HAP-1 (cell line): ENCODE data around the gene PML.
"Not testable (repeated sequence)": the region's sequence is repeated elsewhere in the genome, so short reads cannot be mapped to it uniquely, and the experiment has no call there.

ENCODE experiments used
- DNase-seq, 2 experiments: peaks; one replicate each; pipeline ENCODE4 v3.0.0-alpha.2; 2016 to 2020; ENCODE audit warnings: low spot score in 2 of 2
- H3K27me3 ChIP-seq: fragments of 250-450 bp; sonication (Bioruptor Pico); 2 replicates; pipeline ENCODE4 v1.5.1; 2020; ENCODE audit warnings: low read depth, mild to moderate bottlenecking, moderate library complexity
- H3K36me3 ChIP-seq: fragments of 250-450 bp; sonication (Bioruptor Pico); replicated peaks from 2 replicates; pipeline ENCODE4 v1.5.1; 2020; ENCODE audit warnings: mild to moderate bottlenecking
- H3K4me1 ChIP-seq: fragments of 250-450 bp; sonication (Bioruptor Pico); 2 replicates; pipeline ENCODE4 v1.5.1; 2020; ENCODE audit warnings: mild to moderate bottlenecking
- H3K4me3 ChIP-seq: fragments of 250-450 bp; sonication (Bioruptor Pico); 2 replicates; pipeline ENCODE4 v1.5.1; 2020; ENCODE audit warnings: mild to moderate bottlenecking, moderate library complexity
- H3K9me3 ChIP-seq: fragments of 250-450 bp; sonication (Bioruptor Pico); 2 replicates; pipeline ENCODE4 v1.5.1; 2020; ENCODE audit warnings: mild to moderate bottlenecking, moderate library complexity
- in situ Hi-C: fragments of 300-500 bp; cut with MboI; formaldehyde crosslinking; loops from 3 replicates; pipeline ENCODE4 v1.14.3; 2020; ENCODE audit warnings: low sequenced_read_pairs, inconsistent platforms, mixed read lengths

The PML gene

DNA sequence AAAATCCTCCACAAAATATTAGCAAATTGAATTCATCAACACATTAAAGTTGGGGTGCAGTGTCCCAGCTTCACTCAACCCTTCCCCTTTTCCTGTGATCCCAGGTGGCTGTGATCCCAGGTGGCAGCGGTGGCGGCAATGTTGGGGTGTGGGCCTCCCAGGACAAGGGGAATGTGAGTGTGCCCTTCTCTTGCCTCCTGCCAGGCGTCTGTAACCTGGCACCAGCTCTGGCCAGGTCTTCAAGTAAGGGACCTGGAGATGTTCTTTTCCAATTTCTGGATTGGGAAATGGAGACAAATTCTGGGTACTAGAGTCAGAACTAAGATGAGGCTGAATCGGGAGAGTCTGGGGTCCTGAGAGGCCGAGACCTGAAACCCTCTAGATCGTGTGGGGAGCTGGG lies 67.7 kb downstream of the PML start:
- no peak overlapping the region for H3K4me3 ChIP-seq
- no peak for DNase-seq
- H3K36me3 ChIP-seq: no peaks in the 10 kb centered on the region
- in situ Hi-C loops: no loop called here
- no peaks in the 10 kb centered on the region for H3K4me1 ChIP-seq
- no peaks in the 10 kb centered on the region for H3K9me3 ChIP-seq
- peaks cover 16% of the 10 kb centered on the region for H3K27me3 ChIP-seq

DNA sequence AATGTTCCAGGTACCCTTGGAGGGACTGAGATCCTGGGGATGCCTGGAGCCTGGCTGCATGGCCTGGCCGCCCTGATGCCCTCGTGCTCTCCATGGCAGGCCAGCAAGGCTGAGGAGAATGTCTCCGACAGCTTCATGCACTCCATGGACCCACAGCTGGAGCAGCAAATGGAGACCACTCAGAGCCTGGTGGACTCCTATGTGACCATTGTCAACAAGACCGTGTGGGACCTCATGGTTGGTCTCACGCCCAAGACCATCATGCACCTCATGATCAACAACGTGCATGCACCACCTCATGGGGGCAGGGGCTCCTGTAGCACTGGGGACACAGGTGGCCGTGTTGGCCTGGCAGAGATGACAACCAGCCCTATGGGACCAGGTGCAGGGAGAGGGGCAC lies 68.2 kb downstream of the PML start:
- DNase-seq: peak in 1 of 2 experiments; percentile 6
- in situ Hi-C loops: no loop called here
- Histone ChIP-seq H3K4me3 (no peak overlapping the region), H3K4me1 (no peaks in the 10 kb centered on the region), H3K27me3 (peaks cover 16% of the 10 kb centered on the region), H3K9me3 (no peaks in the 10 kb centered on the region), H3K36me3 (no peaks in the 10 kb centered on the region)

DNA sequence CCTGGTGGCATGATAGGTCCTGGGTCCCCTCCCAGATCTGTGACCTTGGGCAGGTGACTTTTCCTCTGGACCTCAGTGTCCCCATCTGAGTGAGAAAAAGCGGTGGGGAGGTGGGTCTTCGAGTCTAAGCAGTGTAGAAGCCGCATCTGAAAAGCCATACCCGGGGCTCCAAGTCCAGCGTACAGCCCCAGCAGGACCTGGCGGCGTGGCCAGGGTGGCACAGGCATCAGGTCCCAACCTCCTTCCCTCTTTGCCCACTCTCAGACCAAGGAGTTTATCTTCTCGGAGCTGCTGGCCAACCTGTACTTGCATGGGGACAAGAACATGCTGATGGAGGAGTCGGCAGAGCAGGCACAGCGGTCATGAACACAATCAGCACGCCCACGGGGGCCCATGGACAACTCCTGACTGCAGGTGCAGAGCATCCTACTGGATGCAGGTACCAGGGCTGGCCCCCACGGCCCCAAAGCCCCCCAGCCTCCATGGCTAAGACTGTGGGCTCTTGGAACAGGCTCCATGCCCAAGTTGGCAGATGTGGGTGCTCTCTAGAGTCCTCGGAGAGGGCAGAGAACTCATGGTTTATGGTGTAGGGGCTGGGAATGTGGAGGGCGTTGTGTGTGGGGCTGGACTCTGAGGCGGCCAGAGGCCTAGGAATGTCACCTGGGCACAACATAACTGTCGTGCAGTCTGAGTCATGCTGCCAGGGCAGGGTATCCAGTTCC lies 69.1 kb downstream of the PML start:
- H3K9me3 ChIP-seq, H3K36me3 ChIP-seq, DNase-seq, H3K4me3 ChIP-seq, H3K4me1 ChIP-seq, in situ Hi-C loops: not testable (repeated sequence)
- peaks cover 16% of the 10 kb centered on the region for H3K27me3 ChIP-seq

DNA sequence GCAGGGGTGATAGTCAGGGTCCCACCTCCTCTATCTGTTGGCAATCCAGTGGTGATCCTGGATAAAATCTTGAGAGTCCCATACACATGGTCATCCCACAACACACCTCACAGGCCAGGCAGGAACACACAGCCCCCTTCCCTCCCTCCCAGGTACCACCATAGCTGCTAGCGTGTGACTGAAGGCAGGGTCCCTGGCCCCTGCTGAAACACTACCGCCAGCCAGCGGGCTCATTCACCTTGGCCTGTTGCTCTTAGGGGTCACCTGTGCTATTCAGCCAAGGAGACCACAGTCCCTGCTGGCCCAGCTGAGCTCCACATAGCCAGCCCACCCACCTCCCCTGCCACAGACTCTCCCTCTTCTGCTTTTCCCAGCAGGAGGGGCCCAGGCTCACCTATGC lies 69.7 kb downstream of the PML start:
- H3K36me3 ChIP-seq, H3K4me1 ChIP-seq, H3K4me3 ChIP-seq, in situ Hi-C loops, H3K9me3 ChIP-seq: not testable (repeated sequence)
- peak in 1 of 2 experiments; percentile 5 for DNase-seq
- H3K27me3 ChIP-seq: peaks cover 16% of the 10 kb centered on the region

DNA sequence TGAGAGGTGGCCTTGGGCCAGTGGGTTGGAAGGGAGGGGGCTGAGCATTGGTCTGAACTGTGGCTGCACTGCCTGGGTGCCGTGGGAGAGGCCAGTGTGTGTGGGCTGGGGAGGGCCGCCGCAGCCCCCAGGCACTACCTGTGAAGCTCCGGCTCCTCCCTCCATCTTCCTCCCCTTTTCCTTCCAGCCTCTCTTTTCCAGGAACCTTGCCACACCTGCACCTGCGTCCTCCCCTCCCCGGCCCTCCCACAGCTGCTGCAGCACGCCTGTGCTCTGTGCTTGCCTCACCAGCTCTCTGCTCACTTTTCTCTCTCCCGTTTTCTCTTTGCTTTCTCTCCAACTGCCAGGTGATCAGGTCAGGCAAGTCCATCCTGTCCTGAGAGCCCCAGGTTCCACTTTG lies 70.3 kb downstream of the PML start:
- peak in 1 of 2 experiments; percentile 13 for DNase-seq
- in situ Hi-C loops: not testable (repeated sequence)

DNA sequence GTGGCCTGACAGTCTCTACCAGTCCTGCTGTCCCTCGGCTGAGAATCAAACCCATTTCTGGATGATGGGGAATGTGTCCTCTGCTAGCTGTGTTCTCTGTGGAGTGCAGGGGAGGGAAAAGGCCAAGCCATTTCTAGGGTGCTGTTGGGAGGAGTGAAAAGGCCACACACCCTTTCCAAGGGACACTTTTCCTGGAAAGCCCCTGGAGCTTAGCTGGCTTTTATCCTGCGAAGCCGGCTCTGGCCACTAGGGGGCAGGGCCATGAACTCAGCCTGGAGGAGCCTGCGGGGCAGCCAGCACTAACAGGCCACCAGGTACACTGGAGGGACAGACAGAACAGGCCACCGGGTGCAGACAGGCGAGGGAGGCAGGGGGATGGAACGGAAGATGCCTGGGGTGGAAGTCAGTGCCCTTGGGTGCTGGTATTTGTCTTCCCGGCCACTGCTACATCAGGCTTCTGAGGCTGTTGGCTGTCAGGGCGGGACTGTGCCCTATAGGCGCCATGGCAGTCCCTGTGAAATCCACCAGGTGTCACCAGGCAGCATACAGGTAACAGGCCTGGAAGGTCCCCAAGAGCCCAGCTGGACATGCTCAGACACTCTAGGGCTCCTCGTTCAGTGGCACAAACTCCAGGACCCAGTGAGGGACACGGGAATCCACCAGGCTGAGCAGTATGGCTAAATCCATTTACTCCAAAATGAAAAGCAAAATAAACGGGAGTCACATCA lies 71.3 kb downstream of the PML start:
- DNase-seq: peak in 1 of 2 experiments; percentile 86
- H3K9me3 ChIP-seq, in situ Hi-C loops, H3K4me1 ChIP-seq, H3K36me3 ChIP-seq, H3K4me3 ChIP-seq: not testable (repeated sequence)
- peaks cover 10% of the 10 kb centered on the region for H3K27me3 ChIP-seq

More for the DNA sequence above, 70.3 kb downstream of the PML start:
- H3K27me3 ChIP-seq: peaks cover 16% of the 10 kb centered on the region
- H3K4me1 ChIP-seq, H3K9me3 ChIP-seq, H3K4me3 ChIP-seq, H3K36me3 ChIP-seq: not testable (repeated sequence)

DNA sequence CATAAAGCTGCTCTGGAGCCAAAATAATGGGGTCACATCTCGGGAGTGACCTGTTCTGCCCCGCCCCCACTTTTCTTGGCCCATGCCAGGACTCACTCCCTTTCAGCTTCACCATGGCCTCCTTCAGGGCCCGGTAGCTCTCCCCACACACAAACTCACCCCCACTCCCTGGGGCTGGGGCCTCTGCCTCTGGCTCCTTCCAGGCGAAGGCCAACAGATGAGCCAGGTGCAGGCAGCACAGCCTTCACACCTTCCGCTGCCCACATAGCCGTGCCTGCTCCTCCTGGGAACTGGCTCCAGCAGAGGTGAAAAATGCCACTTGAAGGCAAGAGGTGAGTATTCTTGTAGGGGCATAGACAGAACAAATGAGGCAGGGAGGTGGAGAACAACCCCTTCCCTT lies 77.1 kb downstream of the PML start:
- H3K4me1 ChIP-seq, H3K27me3 ChIP-seq, H3K4me3 ChIP-seq, H3K36me3 ChIP-seq, DNase-seq, H3K9me3 ChIP-seq, in situ Hi-C loops: not testable (repeated sequence)

DNA sequence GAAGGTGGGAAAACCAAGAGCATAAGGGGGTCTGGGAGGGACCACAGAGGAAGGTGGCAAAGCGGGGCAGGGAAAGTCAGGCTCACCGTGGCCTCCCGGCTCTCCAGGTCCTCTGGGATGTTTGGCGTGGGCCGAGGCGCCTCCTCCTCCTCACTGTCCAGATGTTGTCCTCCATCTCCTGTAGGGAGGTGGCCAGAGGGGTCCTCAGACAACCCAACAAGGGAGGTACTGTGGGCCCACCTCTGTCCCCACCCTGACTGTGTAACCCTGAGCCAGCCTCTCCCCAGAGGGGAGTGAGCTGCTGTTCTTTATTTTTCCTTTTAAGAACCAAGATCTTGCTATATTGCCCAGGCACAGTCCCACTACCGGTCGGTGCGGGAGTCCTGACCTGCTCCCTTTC lies 77.6 kb downstream of the PML start:
- H3K4me3 ChIP-seq, H3K9me3 ChIP-seq, in situ Hi-C loops, H3K36me3 ChIP-seq, H3K4me1 ChIP-seq, H3K27me3 ChIP-seq, DNase-seq: not testable (repeated sequence)

DNA sequence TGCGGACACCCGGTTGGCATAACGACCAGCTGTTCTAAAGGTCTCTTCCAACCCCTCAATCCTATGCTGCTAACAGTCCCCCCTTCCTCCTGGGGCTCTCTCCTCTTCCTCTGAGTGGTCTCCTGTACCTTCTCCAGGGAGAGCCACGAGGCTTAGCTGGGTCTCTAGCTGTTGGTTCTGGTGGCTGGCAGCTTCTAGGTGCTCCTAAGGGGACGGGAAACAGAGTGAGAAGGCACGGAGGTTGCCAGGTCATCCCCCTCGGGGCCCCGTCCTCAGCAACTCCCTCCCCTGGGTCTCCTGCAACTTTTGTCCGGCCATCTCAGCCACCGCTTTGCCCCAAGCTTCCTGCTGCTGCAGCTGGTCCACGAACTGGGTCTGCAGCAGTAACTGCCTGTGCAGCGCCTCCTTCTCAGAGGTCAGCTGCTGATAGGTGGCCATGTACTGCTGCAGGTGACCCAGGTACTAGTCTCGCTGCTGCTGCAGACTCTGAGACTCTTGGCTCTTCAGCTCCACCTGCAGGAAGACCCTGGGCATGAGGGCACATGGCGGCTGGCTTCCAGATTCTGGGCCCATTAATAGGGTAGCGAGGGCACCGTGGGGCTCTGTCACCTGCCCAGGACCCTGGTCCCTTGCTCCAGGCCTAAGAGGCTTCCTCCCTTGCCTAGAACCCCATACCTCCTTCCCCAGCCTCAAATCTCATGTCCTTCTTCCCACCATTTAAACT lies 78.3 kb downstream of the PML start:
- H3K9me3 ChIP-seq, H3K4me3 ChIP-seq, H3K27me3 ChIP-seq, in situ Hi-C loops, H3K36me3 ChIP-seq, H3K4me1 ChIP-seq: not testable (repeated sequence)
- peak in 1 of 2 experiments; percentile 81 for DNase-seq

DNA sequence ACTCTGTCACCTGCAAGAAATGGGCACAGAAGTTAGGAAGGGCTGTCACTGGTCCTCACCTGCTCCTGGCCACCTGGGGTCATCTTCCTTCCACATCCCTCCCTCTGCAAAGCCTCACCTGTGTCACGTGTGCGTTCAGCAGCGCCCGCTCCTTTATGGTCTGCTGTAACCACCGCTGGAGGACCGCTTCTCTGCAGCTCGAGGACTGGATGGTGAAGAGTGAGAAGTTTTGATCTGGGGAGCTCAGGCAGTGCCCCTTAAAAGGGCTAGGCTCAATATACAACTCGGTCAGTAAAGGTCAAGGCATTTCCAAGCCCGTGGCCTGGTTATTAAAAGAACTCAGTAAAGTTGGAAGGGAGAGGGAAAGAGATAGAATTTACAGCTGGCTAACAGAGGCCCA lies 81.3 kb downstream of the PML start:
- DNase-seq, H3K9me3 ChIP-seq, H3K27me3 ChIP-seq, in situ Hi-C loops, H3K4me1 ChIP-seq, H3K4me3 ChIP-seq, H3K36me3 ChIP-seq: not testable (repeated sequence)

DNA sequence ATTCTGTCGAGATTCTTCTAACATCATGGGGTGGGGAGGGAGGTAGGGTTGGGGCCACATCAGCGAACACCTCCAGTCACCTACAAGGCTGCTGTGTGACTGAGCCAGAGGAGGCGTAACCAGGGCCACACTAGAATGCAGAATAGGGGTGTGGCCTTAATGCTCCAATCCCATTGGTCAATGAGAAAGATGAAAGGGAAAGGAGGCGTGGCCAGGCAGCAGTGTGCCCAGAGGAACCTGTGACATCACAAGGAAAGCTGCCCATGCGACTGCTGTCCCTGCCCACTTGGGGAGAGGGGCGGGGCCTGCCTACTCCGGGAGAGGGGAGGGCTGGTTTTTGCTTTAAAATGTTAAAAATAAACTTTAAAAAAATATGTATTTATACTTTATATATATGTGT lies 87.9 kb downstream of the PML start, which contains the start of gene GOLGA6A:
TSS of gene GOLGA6A (minus strand) at position 101 of the 400 bp plus-strand sequence. CDS start at position 60, 41 bp downstream.
- DNase-seq, H3K4me1 ChIP-seq, H3K27me3 ChIP-seq, H3K4me3 ChIP-seq, in situ Hi-C loops, H3K36me3 ChIP-seq, H3K9me3 ChIP-seq: not testable (repeated sequence)

DNA sequence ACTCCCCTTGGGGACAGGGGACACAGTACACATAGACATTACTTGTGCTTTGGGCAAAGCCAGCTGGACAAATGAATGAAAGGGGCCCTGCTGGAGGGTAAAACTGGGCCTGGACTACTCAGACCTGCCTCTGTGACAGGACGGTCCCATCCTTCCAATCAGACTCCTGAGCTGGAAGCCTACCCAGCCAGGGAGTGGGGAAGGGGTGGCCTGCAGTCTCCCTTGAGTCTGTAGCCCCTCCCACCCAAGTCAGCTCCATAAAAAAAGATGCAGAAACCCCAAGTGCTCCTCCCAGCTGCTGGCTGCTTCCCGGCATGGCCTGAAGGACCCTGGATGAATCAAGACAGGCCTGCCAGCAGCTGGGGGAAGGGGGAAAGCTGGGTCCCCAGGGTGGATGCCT lies 100.1 kb downstream of the PML start:
- in situ Hi-C loops, DNase-seq, H3K9me3 ChIP-seq, H3K27me3 ChIP-seq, H3K4me3 ChIP-seq, H3K4me1 ChIP-seq, H3K36me3 ChIP-seq: not testable (repeated sequence)

DNA sequence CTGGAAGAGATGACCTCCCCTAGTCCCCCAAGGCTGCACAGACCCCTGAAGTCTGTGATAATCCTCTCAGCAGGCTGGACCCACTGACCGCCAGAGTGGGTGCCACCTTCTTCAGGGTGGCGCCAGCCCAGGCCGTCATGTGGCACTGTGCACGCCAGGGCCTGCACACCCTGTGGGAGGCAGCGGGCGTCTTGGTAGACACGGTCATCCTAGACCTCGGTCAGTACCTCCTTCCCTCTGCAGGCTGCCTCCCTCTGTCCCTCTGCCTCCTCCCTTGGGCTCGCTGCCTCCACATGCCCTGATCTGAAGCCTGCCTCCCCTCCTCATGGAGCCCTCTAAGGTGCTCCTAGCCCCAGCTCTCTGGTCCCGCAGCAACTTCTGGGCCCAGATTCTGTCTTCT lies 101.1 kb downstream of the PML start:
- in situ Hi-C loops, H3K4me3 ChIP-seq, H3K36me3 ChIP-seq, H3K27me3 ChIP-seq, H3K9me3 ChIP-seq, H3K4me1 ChIP-seq: not testable (repeated sequence)
- peak in 1 of 2 experiments; percentile 6 for DNase-seq
